H9 (cell line): ENCODE measurements around the gene ZNF260. TPM values are rescaled to one million over a fixed set of nuclear protein-coding genes. Genes with fewer than 3 reads are reported as not detected.
A peak's percentile ranks its signal among the peaks of the same experiment; 100 is the strongest.

Source experiments
- DNase-seq: peaks from one replicate; pipeline ENCODE4 v3.0.0-alpha.2; 2017
- H2AFZ ChIP-seq: one replicate; pipeline ENCODE4 v1.6.1; 2013; ENCODE audit warnings: mild to moderate bottlenecking, low read length, control low read depth, moderate library complexity
- H2AK5ac ChIP-seq: 2 replicates; pipeline ENCODE4 v1.6.1; 2013; ENCODE audit warnings: low read length, control low read depth, mixed read lengths; ENCODE audit not compliant: insufficient read length
- H2BK120ac ChIP-seq: one replicate; pipeline ENCODE4 v1.6.1; 2013; ENCODE audit warnings: low read depth, mild to moderate bottlenecking, low read length, control low read depth, inconsistent platforms; ENCODE audit not compliant: poor library complexity, severe bottlenecking
- H2BK12ac ChIP-seq: 2 replicates; pipeline ENCODE4 v1.6.1; 2013; ENCODE audit warnings: low read length, control low read depth, mixed read lengths, low read depth; ENCODE audit not compliant: insufficient read length
- H2BK15ac ChIP-seq: 2 replicates; pipeline ENCODE4 v1.6.1; 2013; ENCODE audit warnings: low read depth, low read length, control low read depth
- H2BK20ac ChIP-seq: one replicate; pipeline ENCODE4 v1.6.1; 2013; ENCODE audit warnings: low read depth, mild to moderate bottlenecking, low read length, control low read depth, inconsistent platforms; ENCODE audit not compliant: poor library complexity, severe bottlenecking
- H2BK5ac ChIP-seq: 2 replicates; pipeline ENCODE4 v1.6.1; 2013; ENCODE audit warnings: low read length, control low read depth, mixed read lengths; ENCODE audit not compliant: insufficient read length
- H3K14ac ChIP-seq: 2 replicates; pipeline ENCODE4 v1.6.1; 2013; ENCODE audit warnings: low read length, control low read depth; ENCODE audit not compliant: insufficient read depth
- H3K18ac ChIP-seq: 2 replicates; pipeline ENCODE4 v1.6.1; 2013; ENCODE audit warnings: low read depth, mild to moderate bottlenecking, mixed read lengths, low read length, control low read depth; ENCODE audit not compliant: insufficient read length
- H3K23ac ChIP-seq: 2 replicates; pipeline ENCODE4 v1.6.1; 2013; ENCODE audit warnings: low read length, control low read depth, mixed read lengths, low read depth; ENCODE audit not compliant: insufficient read length
- H3K23me2 ChIP-seq: 2 replicates; pipeline ENCODE4 v1.6.1; 2013; ENCODE audit warnings: low read depth, mild to moderate bottlenecking, mixed read lengths, low read length, control low read depth; ENCODE audit not compliant: insufficient read length, poor library complexity, severe bottlenecking
- H3K27ac ChIP-seq: 2 replicates; pipeline ENCODE4 v1.5.1; 2013; ENCODE audit warnings: low read length, control low read depth, mixed read lengths, low read depth; ENCODE audit not compliant: insufficient read length
- H3K27me3 ChIP-seq: 2 replicates; pipeline ENCODE4 v1.6.1; 2013; ENCODE audit warnings: low read length, control low read depth, inconsistent platforms; ENCODE audit not compliant: insufficient read depth
- H3K4ac ChIP-seq: 2 replicates; pipeline ENCODE4 v1.6.1; 2013; ENCODE audit warnings: low read depth, mild to moderate bottlenecking, control low read depth, inconsistent platforms, low read length, moderate library complexity
- H3K4me1 ChIP-seq: 2 replicates; pipeline ENCODE4 v1.6.1; 2013; ENCODE audit warnings: low read length, control low read depth, inconsistent platforms; ENCODE audit not compliant: insufficient read depth
- H3K4me2 ChIP-seq: 2 replicates; pipeline ENCODE4 v1.6.1; 2013; ENCODE audit warnings: low read length, control low read depth, mixed read lengths; ENCODE audit not compliant: insufficient read length, insufficient read depth
- H3K56ac ChIP-seq: 2 replicates; pipeline ENCODE4 v1.6.1; 2013; ENCODE audit warnings: low read depth, mild to moderate bottlenecking, mixed read lengths, low read length, control low read depth; ENCODE audit not compliant: insufficient read length
- H3K79me1 ChIP-seq: 2 replicates; pipeline ENCODE4 v1.6.1; 2013; ENCODE audit warnings: low read depth, mild to moderate bottlenecking, moderate library complexity, low read length, control low read depth, inconsistent platforms; ENCODE audit not compliant: insufficient read depth, poor library complexity, severe bottlenecking
- H3K79me2 ChIP-seq: 2 replicates; pipeline ENCODE4 v1.6.1; 2013; ENCODE audit warnings: low read length, control low read depth, inconsistent platforms; ENCODE audit not compliant: insufficient read depth
- H3K9ac ChIP-seq: 2 replicates; pipeline ENCODE4 v1.6.1; 2013; ENCODE audit warnings: low read length, control low read depth, mixed read lengths; ENCODE audit not compliant: insufficient read length; ENCODE audit errors: extremely low read depth
- H3K9me3 ChIP-seq: one replicate; pipeline ENCODE4 v1.6.1; 2013; ENCODE audit warnings: low read depth, low read length, inconsistent platforms; ENCODE audit not compliant: control insufficient read depth
- H3T11ph ChIP-seq: one replicate; pipeline ENCODE4 v1.6.1; 2013; ENCODE audit warnings: mild to moderate bottlenecking, low read length, control low read depth, inconsistent platforms
- H4K20me1 ChIP-seq: one replicate; pipeline ENCODE4 v1.6.1; 2013; ENCODE audit not compliant: control insufficient read depth, insufficient read length, insufficient read depth
- H4K5ac ChIP-seq: 2 replicates; pipeline ENCODE4 v1.6.1; 2013; ENCODE audit warnings: low read depth, mild to moderate bottlenecking, mixed read lengths, low read length, control low read depth; ENCODE audit not compliant: insufficient read length
- H4K8ac ChIP-seq: replicated peaks from 2 replicates; pipeline ENCODE4 v1.6.1; 2013; ENCODE audit warnings: low read length, control low read depth, mixed read lengths, low read depth; ENCODE audit not compliant: insufficient read length
- H4K91ac ChIP-seq: 2 replicates; pipeline ENCODE4 v1.6.1; 2013; ENCODE audit warnings: low read depth, mild to moderate bottlenecking, moderate library complexity, mixed read lengths, low read length, control low read depth; ENCODE audit not compliant: insufficient read length
- H3K27ac Mint-ChIP-seq, 3 experiments: 2 replicates in 2 of 3; 3 replicates in 1 of 3; pipeline ENCODE4 v1.8.0; 2020 to 2021; ENCODE audit warnings: mixed read lengths in 3 of 3, mild to moderate bottlenecking in 1 of 3, moderate library complexity in 1 of 3
- H3K27me3 Mint-ChIP-seq: 2 replicates; pipeline ENCODE4 v1.8.0; 2021; ENCODE audit warnings: low read depth, mild to moderate bottlenecking, moderate library complexity, mixed read lengths
- H3K36me3 Mint-ChIP-seq, 3 experiments: 2 replicates in 2 of 3; 3 replicates in 1 of 3; pipeline ENCODE4 v1.8.0; 2020 to 2021; ENCODE audit warnings: low read depth in 3 of 3, mixed read lengths in 3 of 3; ENCODE audit not compliant: insufficient read depth in 1 of 3
- H3K4me1 Mint-ChIP-seq, 2 experiments: 2 replicates each; pipeline ENCODE4 v1.8.0; 2020; ENCODE audit warnings: mixed read lengths in 2 of 2
- H3K4me3 Mint-ChIP-seq, 2 experiments: 2 replicates in 1 of 2; 3 replicates in 1 of 2; pipeline ENCODE4 v1.8.0; 2020 to 2021; ENCODE audit warnings: mild to moderate bottlenecking in 2 of 2, mixed read lengths in 2 of 2, moderate library complexity in 1 of 2
- H3K9me3 Mint-ChIP-seq, 2 experiments: 2 replicates in 1 of 2; 3 replicates in 1 of 2; pipeline ENCODE4 v1.8.0; 2020; ENCODE audit warnings: mild to moderate bottlenecking in 2 of 2, mixed read lengths in 2 of 2, moderate library complexity in 1 of 2
- CTCF ChIP-seq: fragments of 200-600 bp; sonication (generic); conservative IDR thresholded peaks from 3 replicates; pipeline ENCODE4 v1.8.0; 2021; ENCODE audit warnings: antibody characterized with exemption, mild to moderate bottlenecking
- WGBS: extraction: QIAGEN DNeasy Blood & Tissue Kit; methylation state at CpG from one replicate; pipeline ENCODE4 v1.1.7; 2013; ENCODE audit warnings: missing lambda C conversion rate, low lambda C conversion rate, mixed read lengths; ENCODE audit not compliant: insufficient read length; ENCODE audit errors: extremely low coverage; 5-methylcytosine and 5-hydroxymethylcytosine counted together
- total RNA-seq: library from RNA; stranded (reverse); gene quantifications from 2 replicates; pipeline ENCODE4 v1.2.1, GENCODE V29; 2021

The ZNF260 gene
- total RNA-seq, 1 experiment from 2014 or later: 22.5 TPM

- WGBS: no CpG with 5 or more reads among the region's 11 CpGs
- DNase-seq: no peak
- peak overlapping the region; percentile 77 for H4K5ac ChIP-seq
- no peak overlapping the region for H2BK20ac ChIP-seq
- H3K4ac ChIP-seq: no peak overlapping the region
- H3K27ac ChIP-seq: peak overlapping the region; percentile 9
- H3T11ph ChIP-seq: no peak overlapping the region
- H3K4me1 ChIP-seq: peaks cover 2% of the 10 kb centered on the region; the same call in 1 of the 2 replicates
- peaks cover 23 to 37% (median 35%) of the 10 kb centered on the region in 3 experiments for H3K36me3 Mint-ChIP-seq
- no peaks in the 10 kb centered on the region for H3K27me3 Mint-ChIP-seq
- H4K91ac ChIP-seq: no peak overlapping the region
- H3K23me2 ChIP-seq: peaks cover 9% of the 10 kb centered on the region
- H2AFZ ChIP-seq: peak overlapping the region; percentile 7
- H2BK12ac ChIP-seq: no peak overlapping the region
- no peaks in the 10 kb centered on the region for H4K20me1 ChIP-seq
- peak overlapping the region; percentile 77 for H3K9ac ChIP-seq
- peak overlapping the region; percentile 95 for H3K18ac ChIP-seq
- no peaks in the 10 kb centered on the region for H3K27me3 ChIP-seq
- H4K8ac ChIP-seq: peak overlapping the region; percentile 27
- peaks cover 19 to 20% of the 10 kb centered on the region in 2 experiments for H3K4me1 Mint-ChIP-seq
- peak overlapping the region; percentile 95 for H3K14ac ChIP-seq
- no peak overlapping the region for H3K56ac ChIP-seq
- no peak overlapping the region for H2BK15ac ChIP-seq
- no peaks in the 10 kb centered on the region for H3K9me3 ChIP-seq
- H3K4me3 Mint-ChIP-seq: peak overlapping the region; percentile 97 to 99
- H3K27ac Mint-ChIP-seq: peak overlapping the region; percentile 100
- H3K9me3 Mint-ChIP-seq: peaks cover 30 to 31% of the 10 kb centered on the region in 2 experiments
- TF ChIP-seq CTCF: no peak
- H3K79me1 ChIP-seq: no peaks in the 10 kb centered on the region
- H2AK5ac ChIP-seq: no peak overlapping the region
- no peak overlapping the region for H2BK5ac ChIP-seq
- H3K79me2 ChIP-seq: no peaks in the 10 kb centered on the region; the same call in 1 of the 2 replicates
- H3K4me2 ChIP-seq: peak overlapping the region; percentile 65
- no peak overlapping the region for H2BK120ac ChIP-seq
- H3K23ac ChIP-seq: no peak overlapping the region
Measured at GRCh38 chr19:36488846-36489117, 39.3 kb downstream of the ZNF260 start.
